ENCODE measurements around the gene SOX11.

- TF ChIP-seq CTCF (IDR thresholded peaks at IDR 0.05 in 2 of 3, conservative IDR thresholded peaks at IDR 0.05 in 1 of 3; ENCODE audit: borderline replicate concordance in 1 of 3, insufficient read depth in 1 of 3, low read depth in 2 of 3, low read length in 2 of 3) (no peak), ZNF274 (IDR thresholded peaks at IDR 0.05; ENCODE audit: low read depth, low read length) (no peak), SRF (IDR thresholded peaks at IDR 0.05; ENCODE audit: low read depth) (no peak), POLR2AphosphoS5 (IDR thresholded peaks at IDR 0.05; ENCODE audit: low read depth, low read length) (no peak), SIN3A (IDR thresholded peaks at IDR 0.05; ENCODE audit: low read depth) (no peak), REST (IDR thresholded peaks at IDR 0.05; ENCODE audit: low read depth) (no peak), ZFX (IDR thresholded peaks at IDR 0.05) (no peak), EZH2phosphoT487 (IDR thresholded peaks at IDR 0.05; ENCODE audit: borderline replicate concordance) (no peak), CEBPB (IDR thresholded peaks at IDR 0.05; ENCODE audit: low read depth) (no peak), ELF1 (IDR thresholded peaks at IDR 0.05; ENCODE audit: borderline replicate concordance, low read depth) (no peak)
- TF ChIP-seq, protein P1, sequence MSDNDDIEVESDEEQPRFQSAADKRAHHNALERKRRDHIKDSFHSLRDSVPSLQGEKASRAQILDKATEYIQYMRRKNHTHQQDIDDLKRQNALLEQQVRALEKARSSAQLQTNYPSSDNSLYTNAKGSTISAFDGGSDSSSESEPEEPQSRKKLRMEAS (IDR thresholded peaks at IDR 0.05): no peak
Measured at GRCh38 chr2:5668682-5669250, 23.4 kb upstream of the SOX11 start.

Measured in HCT116 (cell line).